CD4-positive, alpha-beta T cell (primary cell): ENCODE data around the gene SOD2. TPM values are rescaled to one million over a fixed set of nuclear protein-coding genes. Genes with fewer than 3 reads are reported as not detected.
"Not testable (repeated sequence)": the region's sequence is repeated elsewhere in the genome, so short reads cannot be mapped to it uniquely, and the experiment has no call there.

ENCODE experiments used
- ATAC-seq: fragments of 200-7000 bp; cut with Tn5 transposase; one replicate; pipeline ENCODE4 v1.10.0; 2022; ENCODE audit warnings: mild to moderate bottlenecking; ENCODE audit not compliant: poor library complexity
- CTCF ChIA-PET: fragments of 350-600 bp; sonication (Branson Sonifier 250); formaldehyde crosslinking; loops from one replicate; lab custom pipeline; 2021; ENCODE audit warnings: antibody characterized with exemption, inconsistent platforms; lab: Charles Lee
- POLR2A ChIA-PET: fragments of 350-600 bp; sonication (Branson Sonifier 250); formaldehyde crosslinking; loops from one replicate; lab custom pipeline; 2021; ENCODE audit warnings: antibody characterized with exemption, inconsistent platforms; lab: Charles Lee
- DNase-seq, 14 experiments: peaks; one replicate each; pipeline ENCODE4 v3.0.0-alpha.2; 2013 to 2020; ENCODE audit warnings: mixed read lengths in 2 of 14
- H3K27ac ChIP-seq, 2 donors: one replicate each; pipeline versions ENCODE4 v1.5.1 to v1.7.0; 2013; ENCODE audit warnings: low read length in 2 of 2, low read depth in 1 of 2, mild to moderate bottlenecking in 1 of 2
- H3K27me3 ChIP-seq, 2 experiments: 1 replicate in 1 of 2; 2 replicates in 1 of 2; pipeline versions ENCODE4 v1.6.1 to v1.7.0; 2013; ENCODE audit warnings: low read length in 2 of 2, control low read depth in 1 of 2, mild to moderate bottlenecking in 1 of 2, moderate library complexity in 1 of 2; ENCODE audit not compliant: insufficient read depth in 2 of 2, control insufficient read depth in 1 of 2
- H3K36me3 ChIP-seq: one replicate; pipeline ENCODE4 v1.6.1; 2013; ENCODE audit warnings: low read length, control low read depth; ENCODE audit not compliant: insufficient read depth
- H3K4me1 ChIP-seq: one replicate; pipeline ENCODE4 v1.6.1; 2013; ENCODE audit warnings: low read length, control low read depth; ENCODE audit not compliant: insufficient read depth
- H3K4me3 ChIP-seq: one replicate; pipeline ENCODE4 v1.5.1; 2013; ENCODE audit warnings: mild to moderate bottlenecking, low read length, moderate library complexity
- H3K9me3 ChIP-seq, 2 experiments: 1 replicate in 1 of 2; 2 replicates in 1 of 2; pipeline versions ENCODE4 v1.6.1 to v1.7.0; 2013; ENCODE audit warnings: low read length in 2 of 2, mild to moderate bottlenecking in 2 of 2, control low read depth in 1 of 2, moderate library complexity in 1 of 2; ENCODE audit not compliant: control insufficient read depth in 1 of 2, insufficient read depth in 1 of 2
- H3K27ac Mint-ChIP-seq: one replicate; pipeline ENCODE4 v1.8.0; 2020; ENCODE audit warnings: mixed read lengths
- H3K27me3 Mint-ChIP-seq: one replicate; pipeline ENCODE4 v1.8.0; 2021; ENCODE audit warnings: mixed read lengths
- H3K36me3 Mint-ChIP-seq: one replicate; pipeline ENCODE4 v1.8.0; 2021; ENCODE audit warnings: low read depth, mixed read lengths
- H3K4me1 Mint-ChIP-seq: one replicate; pipeline ENCODE4 v1.8.0; 2021; ENCODE audit warnings: low read depth, mixed read lengths
- H3K4me3 Mint-ChIP-seq: one replicate; pipeline ENCODE4 v1.8.0; 2020; ENCODE audit warnings: mild to moderate bottlenecking, mixed read lengths
- H3K9me3 Mint-ChIP-seq: one replicate; pipeline ENCODE4 v1.8.0; 2020; ENCODE audit warnings: mixed read lengths
- intact Hi-C, 2 experiments: fragments of 100-400 bp; cut with DNase I in 1 of 2; cut with micrococcal nuclease in 1 of 2; formaldehyde crosslinking; loops; one replicate each; pipeline versions ENCODE4 v1.15.1 to v1.9.0; 2023 to 2025; cut with DNase I, micrococcal nuclease
- total RNA-seq, 174 experiments: library from RNA in 2 of 174; stranded (reverse) in 2 of 174; gene quantifications; one replicate each; pipeline ENCODE4 v1.2.3 and lab custom pipeline; 2021 to 2026
- TF ChIP-seq, protein P1 (sequence below): fragments of 200-600 bp; IDR thresholded peaks from one replicate; pipeline ENCODE4 v1.8.0; 2022; ENCODE audit warnings: antibody characterized with exemption, mild to moderate bottlenecking

Gene SOD2
- total RNA-seq, 2 experiments from 2014 or later = 182 to 195 TPM

DNA sequence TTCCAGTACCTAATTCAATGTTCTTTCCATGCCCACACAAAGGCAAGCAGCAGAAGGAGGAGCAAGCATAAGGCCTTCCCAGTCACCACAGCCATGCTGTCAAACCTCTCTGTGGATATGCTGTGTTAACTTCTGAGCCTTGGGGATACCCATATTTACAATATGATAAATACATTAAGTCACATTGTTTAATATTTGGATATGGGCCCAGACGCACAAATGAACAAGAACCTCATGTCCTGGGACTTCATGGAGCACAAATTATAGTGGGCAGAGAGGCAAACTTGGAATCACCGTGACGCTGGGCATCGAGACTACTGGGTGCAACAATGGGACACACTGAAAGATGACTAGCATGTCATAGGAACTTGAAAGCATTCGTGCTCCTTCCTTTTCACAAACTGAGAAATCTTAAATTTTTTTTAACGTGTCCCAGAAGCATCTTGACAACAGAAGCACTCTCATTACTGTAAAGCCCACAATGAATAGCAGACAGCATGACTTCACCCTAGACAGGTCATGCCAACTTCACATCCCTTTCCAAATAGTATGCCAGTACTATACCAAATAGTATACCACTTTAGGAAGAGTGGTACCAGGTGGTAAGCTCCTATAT, 16.0 kb downstream of the SOD2 start:
- Mint-ChIP-seq H3K27ac (no peak overlapping the region), H3K4me1 (no peaks in the 10 kb centered on the region), H3K4me3 (no peak overlapping the region), H3K9me3 (no peaks in the 10 kb centered on the region), H3K36me3 (peaks cover 85% of the 10 kb centered on the region), H3K27me3 (no peaks in the 10 kb centered on the region)
- ATAC-seq = no peak
- Histone ChIP-seq H3K4me1 (no peaks in the 10 kb centered on the region), H3K9me3 (no peaks in the 10 kb centered on the region), H3K27me3 (no peaks in the 10 kb centered on the region), H3K4me3 (no peak overlapping the region), H3K36me3 (peaks cover 35% of the 10 kb centered on the region), H3K27ac (no peak overlapping the region)
- ChIA-PET CTCF (no interaction called here), POLR2A (interaction anchor here (0.9 kb wide), 1 partner anchor 16 kb away, joined by 3 read pairs; the partner anchor contains the start of gene SOD2)
- TF ChIP-seq, protein P1, sequence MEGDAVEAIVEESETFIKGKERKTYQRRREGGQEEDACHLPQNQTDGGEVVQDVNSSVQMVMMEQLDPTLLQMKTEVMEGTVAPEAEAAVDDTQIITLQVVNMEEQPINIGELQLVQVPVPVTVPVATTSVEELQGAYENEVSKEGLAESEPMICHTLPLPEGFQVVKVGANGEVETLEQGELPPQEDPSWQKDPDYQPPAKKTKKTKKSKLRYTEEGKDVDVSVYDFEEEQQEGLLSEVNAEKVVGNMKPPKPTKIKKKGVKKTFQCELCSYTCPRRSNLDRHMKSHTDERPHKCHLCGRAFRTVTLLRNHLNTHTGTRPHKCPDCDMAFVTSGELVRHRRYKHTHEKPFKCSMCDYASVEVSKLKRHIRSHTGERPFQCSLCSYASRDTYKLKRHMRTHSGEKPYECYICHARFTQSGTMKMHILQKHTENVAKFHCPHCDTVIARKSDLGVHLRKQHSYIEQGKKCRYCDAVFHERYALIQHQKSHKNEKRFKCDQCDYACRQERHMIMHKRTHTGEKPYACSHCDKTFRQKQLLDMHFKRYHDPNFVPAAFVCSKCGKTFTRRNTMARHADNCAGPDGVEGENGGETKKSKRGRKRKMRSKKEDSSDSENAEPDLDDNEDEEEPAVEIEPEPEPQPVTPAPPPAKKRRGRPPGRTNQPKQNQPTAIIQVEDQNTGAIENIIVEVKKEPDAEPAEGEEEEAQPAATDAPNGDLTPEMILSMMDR = no peak
- intact Hi-C loops = no loop called here
- no peak for DNase-seq

DNA sequence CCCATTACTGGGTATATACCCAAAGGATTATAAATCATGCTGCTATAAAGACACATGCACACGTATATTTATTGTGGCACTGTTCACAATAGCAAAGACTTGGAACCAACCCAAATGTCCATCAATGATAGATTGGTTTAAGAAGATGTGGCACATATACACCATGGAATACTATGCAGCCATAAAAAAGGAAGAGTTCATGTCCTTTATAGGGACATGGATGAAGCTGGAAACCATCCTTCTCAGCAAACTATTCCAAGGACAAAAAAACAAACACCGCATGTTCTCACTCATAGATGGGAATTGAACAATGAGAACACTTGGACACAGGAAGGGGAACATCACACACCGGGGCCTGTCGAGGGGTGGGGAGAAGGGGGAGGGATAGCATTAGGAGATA, 16.8 kb downstream of the SOD2 start:
- DNase-seq, H3K27ac ChIP-seq, H3K4me1 Mint-ChIP-seq, POLR2A ChIA-PET, H3K27me3 ChIP-seq, intact Hi-C loops, H3K4me3 Mint-ChIP-seq, CTCF ChIA-PET, H3K4me1 ChIP-seq, H3K27me3 Mint-ChIP-seq, H3K4me3 ChIP-seq, H3K27ac Mint-ChIP-seq, ATAC-seq, H3K9me3 Mint-ChIP-seq, H3K9me3 ChIP-seq: not testable (repeated sequence)
- H3K36me3 ChIP-seq = peaks cover 28% of the 10 kb centered on the region
- peaks cover 82% of the 10 kb centered on the region for H3K36me3 Mint-ChIP-seq

DNA sequence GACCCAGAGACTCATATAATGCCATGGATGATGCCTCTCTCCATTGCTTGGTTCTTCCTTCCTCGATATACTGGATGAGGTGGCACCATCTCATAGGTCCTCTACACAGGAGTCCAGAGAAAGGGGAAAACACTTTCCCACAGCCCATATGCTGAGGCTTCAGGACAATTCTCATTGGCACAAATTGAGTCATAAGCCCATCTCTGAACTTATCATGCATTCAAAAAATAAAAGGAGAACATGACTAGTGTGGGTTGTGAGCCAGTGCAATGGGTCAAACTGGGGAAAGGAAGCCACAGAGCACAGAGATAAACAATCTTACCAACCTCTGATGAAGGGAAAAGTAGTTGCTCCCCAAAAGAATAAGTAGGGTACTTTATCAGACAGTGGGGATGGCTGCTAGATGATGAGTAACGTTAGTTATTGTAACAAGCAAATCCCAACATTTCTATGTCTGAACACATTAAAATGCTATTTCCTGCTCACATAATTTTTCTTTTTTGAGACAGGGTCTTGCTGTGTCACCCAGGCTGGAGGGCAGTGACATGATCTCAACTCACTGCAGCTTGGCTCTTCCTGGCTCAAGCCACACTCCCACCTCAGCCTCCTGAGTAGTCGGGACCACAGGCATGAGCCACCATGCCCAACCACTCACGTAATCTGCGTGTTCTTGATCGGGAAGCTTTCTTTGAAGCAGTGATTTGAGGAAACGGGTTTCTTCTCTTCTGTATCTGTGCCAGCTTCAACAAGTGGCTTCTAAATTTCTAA, 27.0 kb downstream of the SOD2 start:
- Histone ChIP-seq H3K27me3 (no peaks in the 10 kb centered on the region), H3K27ac (no peak overlapping the region), H3K9me3 (peaks cover 7% of the 10 kb centered on the region in 2 experiments), H3K4me3 (no peak overlapping the region), H3K36me3 (peaks cover 4% of the 10 kb centered on the region), H3K4me1 (no peaks in the 10 kb centered on the region)
- CTCF ChIA-PET = no interaction called here
- Mint-ChIP-seq H3K9me3 (no peaks in the 10 kb centered on the region), H3K4me1 (no peaks in the 10 kb centered on the region), H3K36me3 (peaks cover 47% of the 10 kb centered on the region), H3K27me3 (no peaks in the 10 kb centered on the region), H3K4me3 (no peak overlapping the region), H3K27ac (no peak overlapping the region)
- ATAC-seq (no peak), DNase-seq (no peak)
- intact Hi-C loops = no loop called here
- TF ChIP-seq, protein P1 = no peak
- POLR2A ChIA-PET = no interaction called here

DNA sequence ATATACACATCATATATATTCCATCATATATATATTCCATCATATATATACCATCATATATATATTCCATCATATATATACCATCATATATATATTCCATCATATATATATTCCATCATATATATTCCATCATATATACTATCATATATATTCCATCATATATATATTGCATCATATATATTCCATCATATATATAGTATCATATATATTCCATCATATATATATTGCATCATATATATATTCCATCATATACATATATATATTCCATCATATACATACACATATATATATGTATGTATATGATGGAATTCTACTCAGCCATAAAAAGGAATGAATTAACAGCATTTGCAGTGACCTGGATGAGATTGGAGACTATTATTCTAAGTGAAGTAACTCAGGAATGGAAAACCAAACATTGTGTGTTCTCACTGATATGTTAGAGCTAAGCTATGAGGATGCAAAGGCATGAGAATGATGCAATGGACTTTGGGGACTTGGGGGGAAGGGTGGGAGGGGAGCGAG, 29.6 kb downstream of the SOD2 start:
- H3K27me3 Mint-ChIP-seq, H3K9me3 ChIP-seq, H3K27me3 ChIP-seq, H3K27ac Mint-ChIP-seq, ATAC-seq, H3K36me3 ChIP-seq, H3K4me3 ChIP-seq, H3K9me3 Mint-ChIP-seq, H3K4me1 ChIP-seq, POLR2A ChIA-PET, H3K4me3 Mint-ChIP-seq, CTCF ChIA-PET, DNase-seq, intact Hi-C loops, H3K4me1 Mint-ChIP-seq, H3K27ac ChIP-seq: not testable (repeated sequence)
- peaks cover 39% of the 10 kb centered on the region for H3K36me3 Mint-ChIP-seq

DNA sequence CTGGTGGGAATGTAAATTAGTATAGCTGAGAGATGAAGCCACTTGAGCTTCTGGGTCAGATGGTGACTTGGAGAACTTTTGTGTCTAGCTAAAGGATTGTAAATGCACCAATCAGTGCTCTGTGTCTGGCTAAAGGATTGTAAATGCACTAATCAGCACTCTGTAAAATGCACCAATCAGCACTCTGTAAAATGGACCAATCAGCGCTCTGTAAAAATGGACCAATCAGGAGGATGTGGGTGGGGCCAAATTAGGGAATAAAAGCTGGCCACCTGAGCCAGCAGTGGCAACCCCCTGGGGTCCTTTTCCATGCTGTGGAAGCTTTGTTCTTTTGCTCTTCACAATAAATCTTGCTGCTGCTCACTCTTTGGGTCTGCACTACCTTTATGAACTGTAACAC, 31.1 kb downstream of the SOD2 start:
- H3K4me3 Mint-ChIP-seq, H3K4me3 ChIP-seq, H3K27ac Mint-ChIP-seq, ATAC-seq, DNase-seq, H3K9me3 ChIP-seq, H3K27me3 Mint-ChIP-seq, H3K36me3 ChIP-seq, H3K27ac ChIP-seq, H3K4me1 Mint-ChIP-seq, intact Hi-C loops, CTCF ChIA-PET, POLR2A ChIA-PET, H3K27me3 ChIP-seq, H3K9me3 Mint-ChIP-seq, H3K4me1 ChIP-seq: not testable (repeated sequence)
- H3K36me3 Mint-ChIP-seq = peaks cover 49% of the 10 kb centered on the region
